GM12801 (cell line): ENCODE measurements around the gene CCDC171.

Source experiments
- CTCF ChIP-seq: IDR thresholded peaks from one replicate; pipeline ENCODE4 v1.5.1; 2011; ENCODE audit warnings: control low read depth; ENCODE audit not compliant: insufficient read length; ENCODE audit errors: extremely low read depth

Gene CCDC171

DNA sequence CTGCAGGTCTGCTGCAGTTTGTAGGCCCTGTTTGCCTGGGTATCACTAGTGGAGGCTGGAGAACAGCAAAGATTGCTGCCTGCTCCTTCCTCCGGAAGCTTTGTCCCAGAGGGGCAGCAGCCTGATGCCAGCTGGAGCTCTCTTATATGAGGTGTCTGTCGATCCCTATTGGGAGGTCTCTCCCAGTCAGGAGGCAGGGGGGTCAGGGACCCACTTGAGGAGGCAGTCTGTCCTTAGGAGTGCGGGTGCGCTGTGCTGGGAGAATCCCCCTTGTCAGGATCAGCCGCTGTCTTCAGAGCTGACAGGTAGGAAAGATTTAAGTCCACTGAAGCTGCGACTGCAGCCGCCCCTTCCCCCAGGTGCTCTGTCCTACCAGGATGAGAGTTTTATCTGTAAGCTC, 64.9 kb downstream of the CCDC171 start:
- no peak for TF ChIP-seq CTCF

DNA sequence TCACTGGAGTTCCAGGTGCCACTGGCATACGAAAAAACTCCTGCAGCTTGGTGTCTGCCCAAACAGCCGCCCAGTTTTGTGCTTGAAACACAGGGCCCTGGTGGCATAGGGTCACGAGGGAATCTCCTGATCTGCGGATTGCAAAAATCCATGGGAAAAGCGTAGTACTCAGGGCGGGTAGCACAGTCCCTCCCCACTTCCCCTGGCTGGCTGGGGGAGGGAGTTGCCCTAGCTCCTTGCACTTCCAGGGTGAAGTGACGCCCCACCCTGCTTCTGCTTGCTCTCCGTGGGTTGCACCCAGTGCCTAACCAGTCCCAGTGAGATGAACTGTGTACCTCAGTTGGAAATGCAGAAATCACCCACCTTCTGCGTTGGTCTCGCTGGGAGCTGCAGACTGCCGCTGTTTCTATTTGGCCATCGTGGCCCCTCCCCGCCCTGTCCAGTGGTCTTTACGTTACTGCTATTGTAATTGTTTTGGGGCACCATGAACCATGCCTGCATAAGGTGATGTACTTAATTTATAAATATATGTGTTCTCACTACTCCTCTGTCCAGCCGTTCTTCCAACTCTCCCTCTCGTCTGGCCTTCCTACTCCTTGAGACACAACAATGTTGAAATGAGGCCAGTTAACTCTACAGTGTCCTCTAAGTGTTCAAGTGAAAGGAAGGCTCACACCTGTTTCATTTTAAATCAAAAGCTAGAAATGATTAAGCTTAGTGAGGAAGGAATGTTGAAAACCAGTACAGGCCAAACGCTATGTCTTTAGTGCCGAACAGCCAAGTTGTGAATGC, 65.9 kb downstream of the CCDC171 start:
- TF ChIP-seq CTCF, result no peak

DNA sequence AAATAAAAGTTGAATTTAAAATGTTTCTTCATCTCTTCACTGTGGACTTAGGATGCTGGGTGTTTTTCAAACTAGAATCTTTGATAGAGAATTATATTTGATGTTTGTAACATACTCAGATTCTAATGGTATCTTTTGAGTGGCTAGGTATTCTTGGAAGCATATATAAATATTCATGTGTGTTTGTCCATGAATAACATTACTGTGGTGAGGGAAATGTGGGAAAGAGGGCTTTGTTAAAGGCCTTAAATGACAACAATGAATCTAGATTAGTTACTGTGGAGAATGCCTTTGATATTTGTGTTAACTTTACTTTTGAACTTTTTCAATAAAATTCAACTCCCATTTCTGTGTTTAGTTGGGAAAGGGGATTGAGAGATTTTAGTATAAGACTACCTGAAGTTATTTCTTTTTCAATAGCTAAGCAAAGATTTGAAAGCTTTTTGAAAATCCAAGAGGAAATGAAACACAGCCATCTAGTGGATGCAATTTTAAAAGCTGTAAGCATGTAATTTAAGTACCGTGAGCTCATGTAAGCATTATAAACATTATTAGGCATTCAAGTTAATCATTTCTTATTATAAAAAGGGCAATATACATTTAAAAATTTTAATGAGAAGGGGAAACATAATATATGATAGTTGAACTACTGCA, 69.6 kb downstream of the CCDC171 start:
- no peak for TF ChIP-seq CTCF

DNA sequence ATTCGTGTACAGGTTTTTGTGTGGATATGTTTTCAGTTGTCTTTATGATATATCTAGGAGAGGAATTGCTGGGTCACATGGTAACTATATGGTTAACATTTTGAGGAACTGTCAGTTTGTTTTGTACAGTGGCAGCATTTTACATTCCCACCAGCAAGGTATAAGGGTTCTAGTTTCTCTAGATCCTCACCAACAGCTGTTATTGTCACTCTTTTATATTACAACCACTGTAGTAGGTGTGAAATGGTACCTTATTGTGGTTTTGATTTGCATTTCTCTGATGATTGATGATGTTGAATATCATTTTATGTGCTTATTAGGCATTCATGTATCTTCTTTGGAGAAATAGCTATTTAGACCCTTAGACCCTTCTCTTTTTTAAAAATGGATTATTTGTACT, 82.9 kb downstream of the CCDC171 start:
- TF ChIP-seq CTCF, result no peak

GRCh38 chr9:15640121-15640520, 87.3 kb downstream of the CCDC171 start:
- TF ChIP-seq CTCF, result no peak

GRCh38 chr9:15641291-15641690, 88.4 kb downstream of the CCDC171 start:
- TF ChIP-seq CTCF, result no peak

GRCh38 chr9:15642369-15642962, 89.6 kb downstream of the CCDC171 start:
- TF ChIP-seq CTCF, result no peak
